GM21528 (cell line): ENCODE measurements around the gene TSPO2.

Experiments used
- ATAC-seq: cut with Tn5 transposase; IDR thresholded peaks from one replicate; pipeline ENCODE4 v1.9.1; 2021; ENCODE audit warnings: mild to moderate bottlenecking, moderate library complexity; ENCODE audit not compliant: unreplicated experiment, low FRiP score

The TSPO2 gene

GRCh38 chr6:41025966-41026530, 16.2 kb upstream of the TSPO2 start:
- ATAC-seq: no peak

- no peak for ATAC-seq
These were observed 15.0 kb upstream of the TSPO2 start for GRCh38 chr6:41027241-41027640.

- peak; percentile 88 for ATAC-seq
These were observed 14.3 kb upstream of the TSPO2 start for GRCh38 chr6:41027799-41028560.

- peak; percentile 25 for ATAC-seq
These were observed 13.5 kb upstream of the TSPO2 start for GRCh38 chr6:41028561-41029412.

GRCh38 chr6:41032830-41033229, 9.4 kb upstream of the TSPO2 start:
- ATAC-seq: no peak

- ATAC-seq: no peak
These were observed 8.5 kb upstream of the TSPO2 start for GRCh38 chr6:41033776-41034175.

GRCh38 chr6:41036186-41036585, 6.1 kb upstream of the TSPO2 start:
- no peak for ATAC-seq

GRCh38 chr6:41036601-41037000, 5.7 kb upstream of the TSPO2 start:
- ATAC-seq: no peak

GRCh38 chr6:41037107-41037900, 5.0 kb upstream of the TSPO2 start:
- ATAC-seq: no peak

- no peak for ATAC-seq
These were observed 4.1 kb upstream of the TSPO2 start for GRCh38 chr6:41038205-41038604.

GRCh38 chr6:41039060-41039998, 2.9 kb upstream of the TSPO2 start, which contains the start of gene UNC5CL:
UNC5CL (minus strand) TSS chr6:41039221; CDS start chr6:41035074, 4,147 bp downstream.
- ATAC-seq: no peak

- ATAC-seq: no peak
These were observed 1.9 kb upstream of the TSPO2 start for GRCh38 chr6:41040101-41040939.

GRCh38 chr6:41040940-41041536, 1.2 kb upstream of the TSPO2 start:
- no peak for ATAC-seq

- ATAC-seq: no peak
These were observed 884 bp downstream of the TSPO2 start for GRCh38 chr6:41043151-41043550.

GRCh38 chr6:41045664-41046063, 3.4 kb downstream of the TSPO2 start:
- no peak for ATAC-seq

GRCh38 chr6:41046084-41046483, 3.8 kb downstream of the TSPO2 start:
- no peak for ATAC-seq

- ATAC-seq: no peak
These were observed 5.0 kb downstream of the TSPO2 start for GRCh38 chr6:41047306-41047705.
